GM19193 (cell line): ENCODE data around the gene IL12RB1.

ENCODE experiments used
- POLR2A ChIP-seq: IDR thresholded peaks from 4 replicates; pipeline ENCODE4 v1.6.1; 2011; ENCODE audit not compliant: insufficient read depth, insufficient read length; ENCODE audit errors: extremely low read depth

IL12RB1 gene

GRCh38 chr19:18014197-18014596, 72.5 kb downstream of the IL12RB1 start:
- no peak for TF ChIP-seq POLR2A

GRCh38 chr19:18013210-18014111, 73.3 kb downstream of the IL12RB1 start:
- TF ChIP-seq POLR2A = no peak

- no peak for TF ChIP-seq POLR2A
Measured at GRCh38 chr19:18010149-18010548, 76.6 kb downstream of the IL12RB1 start.

GRCh38 chr19:18009412-18010066, 77.2 kb downstream of the IL12RB1 start:
- no peak for TF ChIP-seq POLR2A
